Nephron progenitor cell (in vitro differentiated cells): Measurements from ENCODE around the gene TIGD6.
"Not testable (repeated sequence)": the region's sequence is repeated elsewhere in the genome, so short reads cannot be mapped to it uniquely, and the experiment has no call there.

Experiments used
- DNase-seq: peaks from one replicate; pipeline ENCODE4 v3.0.0; 2021
- H3K27ac Mint-ChIP-seq: 2 replicates; pipeline ENCODE4 v1.8.0; 2021; ENCODE audit warnings: mild to moderate bottlenecking, moderate library complexity, mixed read lengths
- H3K27me3 Mint-ChIP-seq: 2 replicates; pipeline ENCODE4 v1.8.0; 2021; ENCODE audit warnings: mild to moderate bottlenecking, low read depth, mixed read lengths; ENCODE audit not compliant: poor library complexity
- H3K36me3 Mint-ChIP-seq: 2 replicates; pipeline ENCODE4 v1.8.0; 2021; ENCODE audit warnings: low read depth, mixed read lengths
- H3K4me1 Mint-ChIP-seq: 2 replicates; pipeline ENCODE4 v1.8.0; 2021; ENCODE audit warnings: mixed read lengths
- H3K4me3 Mint-ChIP-seq: 2 replicates; pipeline ENCODE4 v1.8.0; 2021; ENCODE audit warnings: mild to moderate bottlenecking, moderate library complexity, mixed read lengths
- H3K9me3 Mint-ChIP-seq: 2 replicates; pipeline ENCODE4 v1.8.0; 2021; ENCODE audit warnings: mild to moderate bottlenecking, moderate library complexity, mixed read lengths
- TF ChIP-seq, protein P1 (sequence below): fragments of 200-600 bp; sonication (generic); IDR thresholded peaks from 2 replicates; pipeline ENCODE4 v1.5.0; 2021; ENCODE audit warnings: antibody characterized with exemption

The TIGD6 gene

DNA sequence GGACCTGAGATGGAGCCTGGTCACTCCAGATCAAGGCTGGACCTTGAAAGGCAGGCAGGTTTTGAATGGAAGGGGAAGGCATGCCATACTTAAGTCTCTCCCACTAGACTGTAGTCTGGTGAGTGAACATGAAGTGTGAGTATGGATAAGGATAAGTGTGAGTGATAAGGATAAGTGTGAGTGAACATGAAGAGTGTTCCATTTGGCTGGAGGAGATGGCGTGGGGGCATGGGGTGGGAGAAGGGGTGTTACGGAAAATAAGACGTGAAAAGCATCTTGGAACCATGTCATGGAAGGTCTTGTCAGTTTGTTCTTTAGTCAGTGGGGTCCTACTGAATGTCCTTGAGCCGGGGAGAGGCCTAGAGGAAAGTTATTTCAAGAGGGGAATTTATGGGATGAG, 32.9 kb upstream of the TIGD6 start:
- Mint-ChIP-seq H3K4me3 (no peak overlapping the region), H3K9me3 (no peaks in the 10 kb centered on the region), H3K4me1 (peaks cover 5% of the 10 kb centered on the region), H3K27me3 (no peaks in the 10 kb centered on the region), H3K36me3 (peaks cover 62% of the 10 kb centered on the region), H3K27ac (peak overlapping the region; percentile 14)
- TF ChIP-seq, protein P1, sequence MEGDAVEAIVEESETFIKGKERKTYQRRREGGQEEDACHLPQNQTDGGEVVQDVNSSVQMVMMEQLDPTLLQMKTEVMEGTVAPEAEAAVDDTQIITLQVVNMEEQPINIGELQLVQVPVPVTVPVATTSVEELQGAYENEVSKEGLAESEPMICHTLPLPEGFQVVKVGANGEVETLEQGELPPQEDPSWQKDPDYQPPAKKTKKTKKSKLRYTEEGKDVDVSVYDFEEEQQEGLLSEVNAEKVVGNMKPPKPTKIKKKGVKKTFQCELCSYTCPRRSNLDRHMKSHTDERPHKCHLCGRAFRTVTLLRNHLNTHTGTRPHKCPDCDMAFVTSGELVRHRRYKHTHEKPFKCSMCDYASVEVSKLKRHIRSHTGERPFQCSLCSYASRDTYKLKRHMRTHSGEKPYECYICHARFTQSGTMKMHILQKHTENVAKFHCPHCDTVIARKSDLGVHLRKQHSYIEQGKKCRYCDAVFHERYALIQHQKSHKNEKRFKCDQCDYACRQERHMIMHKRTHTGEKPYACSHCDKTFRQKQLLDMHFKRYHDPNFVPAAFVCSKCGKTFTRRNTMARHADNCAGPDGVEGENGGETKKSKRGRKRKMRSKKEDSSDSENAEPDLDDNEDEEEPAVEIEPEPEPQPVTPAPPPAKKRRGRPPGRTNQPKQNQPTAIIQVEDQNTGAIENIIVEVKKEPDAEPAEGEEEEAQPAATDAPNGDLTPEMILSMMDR, result no peak
- DNase-seq, result no peak

- not testable (repeated sequence) for H3K4me3 Mint-ChIP-seq, H3K4me1 Mint-ChIP-seq, H3K27me3 Mint-ChIP-seq, H3K9me3 Mint-ChIP-seq, H3K27ac Mint-ChIP-seq, DNase-seq
- H3K36me3 Mint-ChIP-seq, result peaks cover 61% of the 10 kb centered on the region
These were observed 27.6 kb upstream of the TIGD6 start for GRCh38 chr5:150028047-150028446.

DNA sequence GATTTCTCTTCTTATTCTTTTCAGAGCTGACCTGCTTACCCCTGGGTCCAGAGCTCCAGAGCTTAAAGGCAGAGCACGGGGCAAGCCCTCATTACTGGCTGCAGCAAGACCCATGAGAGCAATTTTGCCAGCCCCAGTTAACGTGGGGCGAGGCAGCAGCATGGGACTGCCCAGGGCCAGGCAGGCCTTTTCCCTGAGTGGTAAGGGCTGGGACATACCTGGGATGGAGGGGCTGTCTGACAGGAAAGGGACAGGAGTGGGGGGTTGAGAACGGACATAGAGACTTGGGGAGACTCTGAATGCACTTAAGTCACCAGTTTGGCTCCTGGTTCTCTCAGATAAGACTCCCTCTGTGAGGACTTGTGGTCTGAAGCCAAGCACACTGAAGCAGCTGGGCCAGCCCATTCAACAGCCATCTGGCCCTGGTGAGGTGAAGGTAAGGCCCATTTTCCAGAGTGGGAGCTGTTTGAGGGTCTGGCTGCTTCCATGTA, 26.3 kb upstream of the TIGD6 start:
- H3K4me1 Mint-ChIP-seq, result peaks cover 18% of the 10 kb centered on the region
- peaks cover 2% of the 10 kb centered on the region for H3K27me3 Mint-ChIP-seq
- no peak overlapping the region for H3K27ac Mint-ChIP-seq
- H3K4me3 Mint-ChIP-seq, result no peak overlapping the region
- no peaks in the 10 kb centered on the region for H3K9me3 Mint-ChIP-seq
- TF ChIP-seq, protein P1, result no peak
- DNase-seq, result no peak
- peaks cover 66% of the 10 kb centered on the region for H3K36me3 Mint-ChIP-seq

- DNase-seq, result no peak
- H3K4me1 Mint-ChIP-seq, result peaks cover 20% of the 10 kb centered on the region
- no peaks in the 10 kb centered on the region for H3K9me3 Mint-ChIP-seq
- H3K27me3 Mint-ChIP-seq, result peaks cover 3% of the 10 kb centered on the region
- H3K27ac Mint-ChIP-seq, result peak overlapping the region; percentile 90
- H3K4me3 Mint-ChIP-seq, result no peak overlapping the region
- TF ChIP-seq, protein P1, result no peak
- peaks cover 71% of the 10 kb centered on the region for H3K36me3 Mint-ChIP-seq
These were observed 24.0 kb upstream of the TIGD6 start for GRCh38 chr5:150024346-150024984.

DNA sequence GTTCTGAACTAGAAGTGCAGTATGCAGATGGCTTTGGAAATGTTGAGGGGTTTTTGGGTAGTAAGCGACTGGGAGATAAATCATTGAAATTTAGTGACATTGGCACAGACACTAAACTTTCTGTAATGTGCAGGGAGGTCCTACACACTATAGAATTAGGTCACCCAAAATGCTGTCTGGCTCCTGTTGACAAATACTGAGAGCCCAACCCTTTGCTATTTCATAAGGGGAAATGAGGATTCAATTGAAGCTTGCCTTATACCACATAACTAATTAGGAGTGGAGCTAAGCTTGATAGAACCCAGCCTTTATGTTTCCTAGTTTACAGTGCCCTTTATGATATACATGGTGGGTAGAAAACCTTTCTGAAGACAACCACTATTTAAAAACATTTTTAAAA, 22.7 kb upstream of the TIGD6 start:
- Mint-ChIP-seq H3K4me3 (no peak overlapping the region), H3K36me3 (peaks cover 74% of the 10 kb centered on the region), H3K27ac (no peak overlapping the region), H3K9me3 (no peaks in the 10 kb centered on the region), H3K4me1 (peaks cover 20% of the 10 kb centered on the region), H3K27me3 (peaks cover 3% of the 10 kb centered on the region)
- TF ChIP-seq, protein P1, result no peak
- no peak for DNase-seq

DNA sequence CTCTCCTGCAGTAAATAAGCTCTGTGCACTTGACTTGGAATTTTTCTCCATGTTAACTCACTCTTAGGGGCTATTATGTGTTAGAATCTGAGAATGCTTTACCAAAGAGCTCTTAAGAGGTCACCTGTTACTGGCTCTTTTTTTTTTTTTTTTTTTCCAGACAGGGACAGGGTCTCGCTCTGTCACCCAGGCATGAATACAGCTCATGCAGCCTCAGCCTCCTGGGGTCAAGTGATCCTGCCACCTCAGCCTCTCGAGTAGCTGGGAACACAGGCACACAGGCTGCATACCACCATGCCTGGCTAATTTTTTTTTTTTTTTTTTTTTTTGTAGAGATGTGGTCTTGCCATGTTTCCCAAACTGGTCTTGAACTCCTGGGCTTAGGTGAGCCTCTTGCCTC, 22.2 kb upstream of the TIGD6 start:
- TF ChIP-seq, protein P1, result no peak
- Mint-ChIP-seq H3K4me3 (no peak overlapping the region), H3K27ac (peak overlapping the region; percentile 12), H3K36me3 (peaks cover 74% of the 10 kb centered on the region), H3K4me1 (peaks cover 20% of the 10 kb centered on the region), H3K9me3 (no peaks in the 10 kb centered on the region), H3K27me3 (peaks cover 3% of the 10 kb centered on the region)
- DNase-seq, result peak; percentile 19
